Pancreas (tissue), 10 donors: ENCODE results near the gene MYO15B. TPM values are rescaled to one million over a fixed set of nuclear protein-coding genes. Genes with fewer than 3 reads are reported as not detected.
A peak's percentile ranks its signal among the peaks of the same experiment; 100 is the strongest.

Experiments used
- ATAC-seq, 4 donors: fragments of 200-7000 bp; cut with Tn5 transposase; one replicate each; pipeline versions ENCODE4 v1.8.0 to v1.9.1; 2020; ENCODE audit warnings: mild to moderate bottlenecking in 4 of 4, moderate library complexity in 4 of 4
- DNase-seq, 6 donors: peaks; one replicate each; pipeline ENCODE4 v3.0.0-alpha.2; 2020
- FAIRE-seq: peaks from 2 replicates; lab custom pipeline; 2012; peaks lifted over from hg19 to GRCh38; lab: Jason Lieb, UNC
- H3K27ac ChIP-seq, 4 donors: fragments of 200-600 bp; sonication (generic); 1 replicate in 3 of 4; 2 replicates in 1 of 4; pipeline versions ENCODE4 v1.5.0 to v1.8.0; 2020
- H3K27me3 ChIP-seq, 4 donors: fragments of 200-600 bp; one replicate each; pipeline ENCODE4 v1.8.0; 2021
- H3K36me3 ChIP-seq, 3 donors: fragments of 200-600 bp; sonication (generic) in 1 of 3; one replicate each; pipeline versions ENCODE4 v1.5.0 to v1.8.0; 2020 to 2021
- H3K4me1 ChIP-seq, 3 donors: fragments of 200-600 bp; one replicate each; pipeline ENCODE4 v1.8.0; 2021
- H3K4me3 ChIP-seq, 4 donors: fragments of 200-600 bp; sonication (generic) in 2 of 4; one replicate each; pipeline versions ENCODE4 v1.5.0 to v1.8.0; 2020 to 2021
- H3K9me3 ChIP-seq, 4 donors: fragments of 200-600 bp; one replicate each; pipeline ENCODE4 v1.8.0; 2021
- WGBS, 2 donors: extraction: QIAGEN DNeasy Blood & Tissue Kit; methylation state at CpG; one replicate each; pipeline ENCODE4 v1.1.7; 2013; 5-methylcytosine and 5-hydroxymethylcytosine counted together
- intact Hi-C, 3 donors: fragments of 100-400 bp; cut with DNase I; formaldehyde crosslinking; loops; one replicate each; pipeline versions ENCODE4 v1.11.1 to v1.14.2; 2022
- polyA plus RNA-seq, 2 donors: library from polyadenylated mRNA; stranded (reverse); fragments of 200-250 nt; gene quantifications; one replicate each; pipeline ENCODE4 v1.2.3, GENCODE V29; 2013
- total RNA-seq, 6 donors: library from RNA; stranded (reverse); fragmentation: NEBNext Ultra II Directional in 4 of 6; extraction: Animal tissue kit (Norgen Biotek cat#: 25700) in 4 of 6; gene quantifications; one replicate each; pipeline versions ENCODE4 v1.2.1 to v1.2.4, GENCODE V29; 2021 to 2023
- TF ChIP-seq, protein P1 (sequence below), 4 donors: fragments of 200-600 bp; sonication (generic) in 3 of 4; IDR thresholded peaks; one replicate each; pipeline versions ENCODE4 v1.5.0 to v1.8.0; 2021; ENCODE audit warnings: antibody characterized with exemption in 4 of 4
- donor health status: healthy with polysubstance abuse.
- donor health status: DM: no; HTN: no; CAD: no; lungs with moderate emphysema.
- donor health status: DM: no; HTN: no; CAD: no.
- donor health status: control.
- donor health status: control.
- donor health status: Bipolar disorder and iron deficiency.
- donor health status: DM: yes; HTN: yes; CAD: no.
- donor health status: DM: no; HTN: no; CAD: no.
- donor health status: DM: no; HTN: no; CAD: no.
- donor health status: DM: yes; HTN: yes; CAD: no.

MYO15B gene
- total and polyA plus RNA-seq, 8 donors, result 25.9 to 325 (median 47.1) TPM

DNA sequence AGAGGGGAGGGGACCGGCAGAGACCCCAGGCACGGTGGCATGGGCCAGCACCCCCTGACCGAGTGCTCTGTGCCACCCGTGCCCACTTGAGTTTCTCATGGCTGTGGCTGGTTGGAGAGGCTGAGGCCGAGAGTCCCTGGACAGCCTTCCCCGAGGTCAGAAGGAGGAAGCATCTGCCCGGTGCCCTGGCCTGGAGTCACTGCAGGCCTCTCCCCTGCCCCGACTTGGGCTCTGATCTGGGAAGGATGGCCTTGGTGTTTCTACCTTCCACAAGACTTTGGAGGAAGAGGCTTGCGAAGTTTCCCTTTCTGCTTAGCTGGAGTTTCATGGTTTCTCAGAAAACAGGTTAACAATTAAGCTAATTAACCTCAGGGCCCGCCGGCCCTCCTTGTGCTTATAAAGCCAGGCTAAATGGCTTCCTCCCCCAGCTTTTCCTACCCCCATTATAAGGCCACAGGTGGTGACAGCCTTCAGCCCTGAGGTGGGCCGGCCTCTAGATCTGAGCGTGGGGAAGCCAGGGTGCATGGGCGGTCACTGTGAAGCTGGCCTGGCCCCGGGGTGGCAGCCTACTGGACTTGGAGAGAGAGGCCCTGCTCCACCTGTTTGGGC is 44.8 kb upstream of the MYO15B start:
- Histone ChIP-seq H3K36me3 (no peaks in the 10 kb centered on the region), H3K27me3 (no peaks in the 10 kb centered on the region), H3K4me3 (no peak overlapping the region), H3K9me3 (no peaks in the 10 kb centered on the region), H3K27ac (peak overlapping the region; percentile 42 to 77 (median 56)), H3K4me1 (peaks cover 38 to 54% (median 51%) of the 10 kb centered on the region in 3 donors)
- TF ChIP-seq, protein P1, sequence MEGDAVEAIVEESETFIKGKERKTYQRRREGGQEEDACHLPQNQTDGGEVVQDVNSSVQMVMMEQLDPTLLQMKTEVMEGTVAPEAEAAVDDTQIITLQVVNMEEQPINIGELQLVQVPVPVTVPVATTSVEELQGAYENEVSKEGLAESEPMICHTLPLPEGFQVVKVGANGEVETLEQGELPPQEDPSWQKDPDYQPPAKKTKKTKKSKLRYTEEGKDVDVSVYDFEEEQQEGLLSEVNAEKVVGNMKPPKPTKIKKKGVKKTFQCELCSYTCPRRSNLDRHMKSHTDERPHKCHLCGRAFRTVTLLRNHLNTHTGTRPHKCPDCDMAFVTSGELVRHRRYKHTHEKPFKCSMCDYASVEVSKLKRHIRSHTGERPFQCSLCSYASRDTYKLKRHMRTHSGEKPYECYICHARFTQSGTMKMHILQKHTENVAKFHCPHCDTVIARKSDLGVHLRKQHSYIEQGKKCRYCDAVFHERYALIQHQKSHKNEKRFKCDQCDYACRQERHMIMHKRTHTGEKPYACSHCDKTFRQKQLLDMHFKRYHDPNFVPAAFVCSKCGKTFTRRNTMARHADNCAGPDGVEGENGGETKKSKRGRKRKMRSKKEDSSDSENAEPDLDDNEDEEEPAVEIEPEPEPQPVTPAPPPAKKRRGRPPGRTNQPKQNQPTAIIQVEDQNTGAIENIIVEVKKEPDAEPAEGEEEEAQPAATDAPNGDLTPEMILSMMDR (IDR thresholded peaks at IDR 0.05), result no peak
- intact Hi-C loops, result no loop called here
- 61 to 67% methylated on average over 15 of the region's 15 CpGs for WGBS, 2 donors
- peak in 1 of 6 donors; percentile 56 for DNase-seq
- FAIRE-seq, result no peak
- ATAC-seq, result peak in 2 of 4 donors; percentile 9 to 19

DNA sequence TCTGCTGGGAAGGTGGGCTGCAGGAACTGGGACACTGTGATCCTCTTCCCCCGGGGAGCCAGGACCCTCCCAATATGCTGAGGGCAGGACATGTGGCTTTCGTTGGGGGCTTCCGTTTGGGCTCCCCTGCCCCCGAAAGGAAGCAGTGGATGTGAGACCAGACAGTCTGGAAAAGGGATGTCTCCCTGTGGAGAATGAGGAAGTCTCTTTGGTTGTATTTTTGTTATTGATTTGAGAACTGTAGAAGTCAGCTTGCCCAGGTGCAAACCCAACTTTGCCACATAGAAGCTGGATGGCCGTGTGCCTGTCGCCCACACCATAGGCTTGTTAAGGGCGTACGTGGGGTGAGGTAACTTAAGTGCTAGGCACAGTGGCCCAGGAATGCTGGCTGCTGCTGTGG is 43.4 kb upstream of the MYO15B start:
- 67 to 74% methylated on average over 8 of the region's 8 CpGs for WGBS, 2 donors
- ATAC-seq, result no peak
- intact Hi-C loops, result no loop called here
- no peak for DNase-seq
- peak overlapping the region in 3 of 4 donors; percentile 45 to 77 (median 50) for H3K27ac ChIP-seq
- H3K27me3 ChIP-seq, result no peaks in the 10 kb centered on the region
- TF ChIP-seq, protein P1 (IDR thresholded peaks at IDR 0.05), result no peak
- no peak overlapping the region for H3K4me3 ChIP-seq
- H3K36me3 ChIP-seq, result no peaks in the 10 kb centered on the region
- FAIRE-seq, result no peak
- H3K4me1 ChIP-seq, result peaks cover 39 to 48% (median 46%) of the 10 kb centered on the region in 3 donors
- H3K9me3 ChIP-seq, result no peaks in the 10 kb centered on the region

DNA sequence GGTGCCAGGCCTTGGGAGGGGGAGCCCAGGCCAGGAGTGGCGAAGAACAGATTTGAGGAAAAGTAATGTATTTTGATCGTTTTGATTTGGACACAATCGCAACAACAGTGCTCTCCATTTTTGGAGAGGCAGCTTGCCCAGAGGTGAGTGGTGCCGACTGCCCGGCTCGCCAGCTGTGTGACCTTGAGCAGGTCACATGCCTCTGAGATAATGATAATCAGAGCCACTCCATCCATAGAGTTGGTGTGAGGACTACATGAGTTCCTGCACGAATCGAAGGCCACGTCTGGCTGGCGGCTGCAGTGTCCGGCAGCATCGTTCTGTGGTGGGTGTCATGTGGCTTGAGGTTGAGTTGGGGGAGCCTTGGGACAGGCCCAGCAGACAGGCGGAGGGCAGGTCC is 41.4 kb upstream of the MYO15B start:
- ATAC-seq (peak in 1 of 4 donors; percentile 8), FAIRE-seq (no peak), DNase-seq (peak in 3 of 6 donors; percentile 48 to 56 (median 55))
- H3K27ac ChIP-seq, result peak overlapping the region in 2 of 4 donors; percentile 8 to 14
- WGBS, 2 donors, result 29 to 30% methylated on average over 13 of the region's 13 CpGs
- H3K27me3 ChIP-seq, result no peaks in the 10 kb centered on the region
- TF ChIP-seq, protein P1 (IDR thresholded peaks at IDR 0.05), result no peak
- no peak overlapping the region for H3K4me3 ChIP-seq
- H3K4me1 ChIP-seq, result peaks cover 41 to 57% (median 48%) of the 10 kb centered on the region in 3 donors
- intact Hi-C loops, result no loop called here
- H3K36me3 ChIP-seq, result no peaks in the 10 kb centered on the region
- H3K9me3 ChIP-seq, result no peaks in the 10 kb centered on the region

DNA sequence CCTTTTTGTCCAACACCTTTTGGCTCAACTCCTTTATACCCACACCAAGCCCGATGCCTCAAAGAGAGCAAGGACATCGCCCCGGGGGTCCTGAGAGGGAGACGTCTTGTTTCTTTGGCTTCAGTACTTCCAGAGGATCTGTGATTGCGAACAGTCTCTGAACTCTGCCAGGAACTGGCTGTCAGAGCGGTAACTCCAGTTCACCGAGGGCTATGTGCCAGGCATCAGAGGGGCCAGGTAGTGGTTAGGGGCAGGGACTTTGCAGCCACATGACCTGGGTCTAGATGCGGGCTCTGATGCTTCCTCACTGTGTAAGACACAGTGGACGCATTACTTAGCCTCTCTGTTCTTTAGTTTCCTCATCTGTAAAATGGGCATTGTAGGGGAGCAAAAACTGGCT is 40.5 kb upstream of the MYO15B start:
- H3K27ac ChIP-seq, result peak overlapping the region; percentile 2 to 44 (median 23)
- H3K9me3 ChIP-seq, result no peaks in the 10 kb centered on the region
- FAIRE-seq (no peak), DNase-seq (peak in 1 of 6 donors; percentile 48), ATAC-seq (no peak)
- WGBS, 2 donors, result 50 to 53% methylated on average over 9 of the region's 9 CpGs
- H3K4me1 ChIP-seq, result peaks cover 40 to 54% (median 43%) of the 10 kb centered on the region in 3 donors
- H3K36me3 ChIP-seq, result no peaks in the 10 kb centered on the region
- TF ChIP-seq, protein P1 (IDR thresholded peaks at IDR 0.05), result no peak
- H3K27me3 ChIP-seq, result no peaks in the 10 kb centered on the region
- H3K4me3 ChIP-seq, result no peak overlapping the region
- intact Hi-C loops, result no loop called here

DNA sequence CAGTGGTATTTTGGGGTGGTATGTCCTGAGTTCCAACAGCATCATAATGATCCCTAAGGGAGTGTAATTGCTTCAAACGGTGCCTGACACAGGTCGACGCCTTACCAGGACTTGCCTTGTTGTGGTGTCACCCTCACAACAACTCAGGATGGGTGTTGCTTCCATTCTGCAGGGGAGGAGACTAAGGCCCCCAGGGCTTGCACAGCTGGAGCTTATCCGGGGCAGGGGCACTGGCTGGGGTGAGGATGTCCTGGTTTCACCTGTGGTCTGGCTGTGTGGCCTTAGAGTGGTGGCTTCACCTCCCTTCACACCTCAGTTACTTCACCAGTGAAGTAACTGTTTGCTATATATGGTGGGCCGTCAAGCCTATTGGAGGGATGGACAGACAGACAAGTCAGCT is 38.8 kb upstream of the MYO15B start:
- H3K27me3 ChIP-seq, result no peaks in the 10 kb centered on the region
- FAIRE-seq, result no peak

More for the DNA sequence above, 38.8 kb upstream of the MYO15B start:
- Histone ChIP-seq H3K4me1 (peaks cover 38 to 43% (median 40%) of the 10 kb centered on the region in 3 donors), H3K36me3 (no peaks in the 10 kb centered on the region), H3K4me3 (no peak overlapping the region), H3K9me3 (no peaks in the 10 kb centered on the region), H3K27ac (peak overlapping the region; percentile 93 to 99 (median 97))
- ATAC-seq (no peak), DNase-seq (no peak)
- 68 to 73% methylated on average over 5 of the region's 5 CpGs for WGBS, 2 donors
- intact Hi-C loops, result no loop called here
- TF ChIP-seq, protein P1 (IDR thresholded peaks at IDR 0.05), result no peak
